Right lobe of liver (tissue), 6 donors: Measurements from ENCODE around the gene LRRC8D. TPM values are rescaled to one million over a fixed set of nuclear protein-coding genes. Genes with fewer than 3 reads are reported as not detected.

Experiments
- ATAC-seq, 4 donors: fragments of 200-7000 bp; cut with Tn5 transposase; one replicate each; pipeline ENCODE4 v1.9.1; 2020; ENCODE audit warnings: mild to moderate bottlenecking in 4 of 4, moderate library complexity in 4 of 4
- DNase-seq, 3 donors: peaks; one replicate each; pipeline ENCODE4 v3.0.0-alpha.2; 2020
- H3K27ac ChIP-seq, 3 donors: fragments of 200-600 bp; one replicate each; pipeline ENCODE4 v1.8.0; 2022
- H3K27me3 ChIP-seq, 2 donors: fragments of 200-600 bp; one replicate each; pipeline ENCODE4 v1.8.0; 2022
- H3K36me3 ChIP-seq, 4 donors: fragments of 200-600 bp; sonication (generic) in 1 of 4; one replicate each; pipeline versions ENCODE4 v1.5.1 to v1.8.0; 2017 to 2022; ENCODE audit warnings: control low read depth in 1 of 4
- H3K4me1 ChIP-seq, 4 donors: fragments of 200-600 bp; sonication (generic) in 1 of 4; one replicate each; pipeline versions ENCODE4 v1.5.1 to v1.8.0; 2017 to 2022; ENCODE audit warnings: control low read depth in 1 of 4
- H3K4me3 ChIP-seq, 3 donors: fragments of 200-600 bp; one replicate each; pipeline ENCODE4 v1.8.0; 2022
- H3K9me3 ChIP-seq, 4 donors: fragments of 200-600 bp; sonication (generic) in 1 of 4; one replicate each; pipeline versions ENCODE4 v1.5.1 to v1.8.0; 2017 to 2022; ENCODE audit warnings: control low read depth in 1 of 4
- POLR2A ChIP-seq: fragments of 450-650 bp; IDR thresholded peaks from one replicate; pipeline ENCODE4 v1.6.1; 2017; ENCODE audit warnings: antibody characterized with exemption, mild to moderate bottlenecking
- WGBS: methylation state at CpG from one replicate; pipeline ENCODE4 v1.1.6; 2018; ENCODE audit warnings: low coverage, low lambda C conversion rate; ENCODE audit not compliant: insufficient coverage; ENCODE audit errors: missing lambda C conversion rate; 5-methylcytosine and 5-hydroxymethylcytosine counted together
- intact Hi-C, 2 donors: fragments of 100-400 bp; cut with DNase I; formaldehyde crosslinking; loops; one replicate each; pipeline versions ENCODE4 v1.11.2 to v1.14.1; 2022
- total RNA-seq, 6 experiments: library from RNA; depleted of rRNA in 2 of 6; stranded (reverse); fragments of >200 nt in 2 of 6; fragmentation: NEBNext Ultra II Directional in 3 of 6; extraction: Animal tissue kit (Norgen Biotek cat#: 25700) in 3 of 6; gene quantifications; one replicate each; pipeline versions ENCODE4 v1.1.0 to v1.2.4, GENCODE V29; 2016 to 2023
- TF ChIP-seq, protein P1 (sequence below), 4 donors: fragments of 200-600 bp in 3 of 4; fragments of 450-650 bp in 1 of 4; IDR thresholded peaks; one replicate each; pipeline versions ENCODE4 v1.5.1 to v1.8.0; 2016 to 2022; ENCODE audit warnings: antibody characterized with exemption in 4 of 4, mild to moderate bottlenecking in 2 of 4
- donor health status: DM: no; HTN: yes; CAD: no.
- donor health status: DM: no; HTN: no; CAD: no.
- donor health status: DM: no; HTN: no; CAD: no.
- donor health status: DM: no; HTN: yes; CAD: no.
- donor health status: DM: no; HTN: yes; CAD: no.

LRRC8D gene
- total RNA-seq, 6 experiments from 2014 or later = 11.5 to 22.1 (median 19.3) TPM

DNA sequence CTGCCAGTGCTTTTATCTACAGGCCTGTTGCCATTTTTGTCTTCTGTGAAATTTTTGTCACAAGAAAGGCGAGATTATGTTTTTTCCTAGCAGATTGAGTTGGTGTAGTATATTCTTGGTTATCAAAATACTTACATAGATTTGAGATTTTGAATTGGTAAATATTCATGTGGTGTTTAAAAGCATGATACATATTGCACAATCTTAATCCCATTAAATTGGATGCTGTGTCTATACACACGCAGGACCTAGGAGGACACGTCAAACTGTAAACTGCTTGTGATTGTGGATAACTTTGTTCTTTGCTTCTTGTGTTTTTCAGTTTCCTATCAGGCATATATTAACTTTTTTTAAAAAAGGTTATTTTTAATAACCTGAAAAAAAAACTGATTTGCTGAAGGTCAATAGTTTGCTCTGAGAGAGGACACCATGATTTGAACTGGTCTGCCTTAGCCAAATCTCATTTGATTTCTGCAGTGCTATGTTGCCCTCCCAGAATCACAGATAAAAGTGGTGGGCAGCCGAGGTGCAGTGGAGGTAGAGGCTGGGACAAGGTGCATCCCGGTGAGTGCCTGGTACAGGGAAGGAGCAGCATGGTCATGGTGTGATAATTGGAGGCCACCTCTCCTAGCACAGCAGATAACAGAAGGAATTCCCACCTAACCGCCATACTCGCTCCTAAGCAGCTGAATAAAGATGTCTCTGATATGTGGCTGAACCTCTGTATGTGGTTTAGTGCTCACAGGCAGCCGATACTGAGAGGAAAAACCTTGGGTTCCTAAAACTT is 76.7 kb downstream of the LRRC8D start:
- no peaks in the 10 kb centered on the region for H3K36me3 ChIP-seq
- H3K27ac ChIP-seq = peak overlapping the region in 2 of 3 donors; percentile 47 to 68
- intact Hi-C loops = no loop called here
- 72% methylated on average over 4 of the region's 8 CpGs for WGBS
- no peak for ATAC-seq
- peaks cover 0 to 43% (median 16%) of the 10 kb centered on the region in 4 donors for H3K4me1 ChIP-seq
- no peak for TF ChIP-seq POLR2A
- TF ChIP-seq, protein P1, sequence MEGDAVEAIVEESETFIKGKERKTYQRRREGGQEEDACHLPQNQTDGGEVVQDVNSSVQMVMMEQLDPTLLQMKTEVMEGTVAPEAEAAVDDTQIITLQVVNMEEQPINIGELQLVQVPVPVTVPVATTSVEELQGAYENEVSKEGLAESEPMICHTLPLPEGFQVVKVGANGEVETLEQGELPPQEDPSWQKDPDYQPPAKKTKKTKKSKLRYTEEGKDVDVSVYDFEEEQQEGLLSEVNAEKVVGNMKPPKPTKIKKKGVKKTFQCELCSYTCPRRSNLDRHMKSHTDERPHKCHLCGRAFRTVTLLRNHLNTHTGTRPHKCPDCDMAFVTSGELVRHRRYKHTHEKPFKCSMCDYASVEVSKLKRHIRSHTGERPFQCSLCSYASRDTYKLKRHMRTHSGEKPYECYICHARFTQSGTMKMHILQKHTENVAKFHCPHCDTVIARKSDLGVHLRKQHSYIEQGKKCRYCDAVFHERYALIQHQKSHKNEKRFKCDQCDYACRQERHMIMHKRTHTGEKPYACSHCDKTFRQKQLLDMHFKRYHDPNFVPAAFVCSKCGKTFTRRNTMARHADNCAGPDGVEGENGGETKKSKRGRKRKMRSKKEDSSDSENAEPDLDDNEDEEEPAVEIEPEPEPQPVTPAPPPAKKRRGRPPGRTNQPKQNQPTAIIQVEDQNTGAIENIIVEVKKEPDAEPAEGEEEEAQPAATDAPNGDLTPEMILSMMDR (IDR thresholded peaks at IDR 0.05) = no peak
- no peaks in the 10 kb centered on the region for H3K27me3 ChIP-seq
- no peak overlapping the region for H3K4me3 ChIP-seq
- DNase-seq = no peak
- H3K9me3 ChIP-seq = no peaks in the 10 kb centered on the region

- WGBS = 82% methylated on average over 6 of the region's 6 CpGs
- intact Hi-C loops = no loop called here
These were observed 77.3 kb downstream of the LRRC8D start for GRCh38 chr1:89898150-89898549.

DNA sequence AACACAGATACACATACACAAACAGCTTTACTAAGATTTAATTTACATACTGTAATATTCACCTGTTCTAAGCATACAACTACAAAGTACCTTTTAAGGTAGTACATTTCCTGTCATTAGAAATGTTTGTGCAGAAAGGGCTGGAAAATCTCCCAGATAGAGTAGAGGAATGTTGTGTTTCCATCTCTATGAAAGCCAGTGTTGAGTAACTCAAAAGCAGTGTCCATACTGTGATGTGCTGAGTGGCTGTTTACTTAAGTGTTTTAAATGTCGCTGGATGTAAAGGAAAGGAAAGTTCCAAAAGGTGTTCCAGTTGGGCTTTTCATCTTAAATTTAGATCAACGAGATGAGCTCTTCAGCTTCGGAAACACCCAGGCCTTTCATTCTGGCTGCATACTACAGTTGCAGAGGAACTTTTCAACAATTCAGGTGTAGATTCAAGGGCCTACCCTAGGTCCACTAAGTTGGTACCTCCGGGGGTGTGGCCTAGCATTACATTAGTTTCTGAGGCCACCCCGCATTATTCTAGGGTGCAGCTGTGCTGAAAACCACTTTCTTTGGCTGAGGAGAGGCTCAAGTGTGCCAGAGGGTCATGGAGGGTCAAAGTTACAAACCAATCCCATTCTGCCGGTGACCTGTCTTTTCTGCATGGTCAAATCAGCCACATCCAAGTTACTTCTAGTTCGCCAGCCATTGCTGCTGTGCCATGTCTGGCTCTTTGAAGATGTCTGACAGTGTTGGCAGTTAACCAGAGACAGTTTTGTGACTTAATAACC is 78.1 kb downstream of the LRRC8D start:
- peak overlapping the region in 2 of 3 donors; percentile 42 to 68 for H3K27ac ChIP-seq
- DNase-seq (no peak), ATAC-seq (peak; percentile 44 to 54 (median 46))
- 79% methylated on average over 4 of the region's 7 CpGs for WGBS
- no peak overlapping the region for H3K4me3 ChIP-seq
- H3K9me3 ChIP-seq = no peaks in the 10 kb centered on the region
- peaks cover 0 to 50% (median 19%) of the 10 kb centered on the region in 4 donors for H3K4me1 ChIP-seq
- H3K27me3 ChIP-seq = no peaks in the 10 kb centered on the region
- TF ChIP-seq, protein P1 (IDR thresholded peaks at IDR 0.05) = no peak
- TF ChIP-seq POLR2A = no peak
- intact Hi-C loops = no loop called here
- H3K36me3 ChIP-seq = no peaks in the 10 kb centered on the region

More at GRCh38 chr1:89898150-89898549, 77.3 kb downstream of the LRRC8D start:
- ATAC-seq (no peak), DNase-seq (no peak)
- no peaks in the 10 kb centered on the region for H3K27me3 ChIP-seq
- TF ChIP-seq POLR2A = no peak
- TF ChIP-seq, protein P1 (IDR thresholded peaks at IDR 0.05) = no peak
- peak overlapping the region in 2 of 3 donors; percentile 10 to 68 for H3K27ac ChIP-seq
- no peak overlapping the region for H3K4me3 ChIP-seq
- H3K9me3 ChIP-seq = no peaks in the 10 kb centered on the region
- H3K36me3 ChIP-seq = no peaks in the 10 kb centered on the region
- peaks cover 0 to 49% (median 19%) of the 10 kb centered on the region in 4 donors for H3K4me1 ChIP-seq

DNA sequence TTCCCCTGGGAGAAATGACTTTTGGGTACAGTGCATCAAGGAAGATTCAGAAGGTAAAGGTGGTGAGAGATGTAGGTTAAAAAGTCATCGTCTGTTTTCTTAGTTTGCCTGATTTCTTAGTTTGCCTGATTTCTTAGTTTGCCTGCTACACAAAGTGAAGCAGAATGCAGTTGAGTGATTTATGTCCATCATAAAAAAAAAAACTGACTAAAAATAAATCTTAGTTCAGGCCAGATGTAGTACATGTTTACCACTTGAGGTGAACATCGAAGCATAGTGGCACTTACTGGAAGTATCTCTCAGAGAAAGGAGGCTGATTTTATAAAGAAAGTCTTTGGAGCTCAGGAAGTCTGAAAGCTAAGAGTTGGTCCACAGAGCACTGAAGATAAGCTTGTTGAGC is 79.5 kb downstream of the LRRC8D start:
- ATAC-seq (no peak), DNase-seq (no peak)
- Histone ChIP-seq H3K4me1 (peaks cover 0 to 50% (median 19%) of the 10 kb centered on the region in 4 donors), H3K27ac (no peak overlapping the region), H3K4me3 (no peak overlapping the region), H3K9me3 (no peaks in the 10 kb centered on the region), H3K27me3 (no peaks in the 10 kb centered on the region), H3K36me3 (no peaks in the 10 kb centered on the region)
- 87% methylated on average over 2 of the region's 2 CpGs for whole genome bisulfite sequencing
- TF ChIP-seq POLR2A = no peak
- TF ChIP-seq, protein P1 (IDR thresholded peaks at IDR 0.05) = no peak
- intact Hi-C loops = no loop called here
